GM18520 (cell line): ENCODE results near the gene ASIP.

Source experiments
- ATAC-seq: cut with Tn5 transposase; IDR thresholded peaks from one replicate; pipeline ENCODE4 v1.9.1; 2021; ENCODE audit not compliant: unreplicated experiment

The ASIP gene

GRCh38 chr20:34309691-34310090, 68.5 kb downstream of the ASIP start:
- ATAC-seq = no peak

GRCh38 chr20:34310481-34311117, 69.4 kb downstream of the ASIP start:
- no peak for ATAC-seq

DNA sequence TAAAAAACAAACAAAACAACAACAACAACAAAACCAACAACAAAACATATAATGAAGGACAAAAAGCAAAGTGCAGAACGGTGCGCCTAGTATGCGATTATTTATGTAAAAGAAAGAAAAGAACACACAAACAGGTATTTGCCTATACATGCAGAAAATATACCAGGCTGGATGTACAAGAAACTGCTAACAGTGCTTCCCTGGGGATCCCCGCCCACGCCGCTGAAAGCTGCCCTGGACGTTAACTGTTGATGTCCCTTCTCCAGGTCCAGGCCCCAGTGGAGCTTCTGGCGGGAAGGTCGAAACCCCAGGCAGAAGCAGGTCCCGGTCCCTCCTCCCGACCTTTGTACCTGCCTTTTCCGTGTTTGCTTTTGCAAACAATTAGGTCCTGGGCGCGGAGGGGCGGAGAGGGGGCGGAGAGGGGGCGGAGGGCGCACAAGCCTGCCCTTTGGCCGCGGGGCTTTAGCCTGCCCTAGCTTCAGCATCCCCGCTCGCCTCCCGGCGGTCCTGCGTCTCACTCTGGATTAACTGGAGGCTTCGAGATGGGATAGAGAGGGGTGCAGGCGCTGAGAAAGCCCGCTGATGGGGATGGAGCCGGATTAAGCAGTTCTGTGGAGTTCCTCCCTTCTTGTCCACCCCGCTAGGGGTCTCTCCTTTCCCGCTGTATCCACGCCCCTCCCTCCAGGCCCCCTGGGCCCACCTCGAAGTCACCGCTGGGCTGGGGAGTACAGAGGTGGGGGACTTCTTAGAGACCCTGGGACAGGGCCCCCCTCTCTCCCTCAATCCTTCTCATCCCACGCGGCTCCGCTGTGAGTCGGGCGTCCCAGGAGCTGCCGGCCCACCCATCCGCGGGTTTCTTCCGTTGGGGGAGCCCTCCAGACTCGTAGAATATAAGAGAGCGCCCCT, 70.1 kb downstream of the ASIP start:
- ATAC-seq = no peak

- ATAC-seq = no peak
Measured at GRCh38 chr20:34312024-34312460, 70.8 kb downstream of the ASIP start.

- ATAC-seq = peak; percentile 80
Measured at GRCh38 chr20:34312544-34313217, 71.5 kb downstream of the ASIP start.

DNA sequence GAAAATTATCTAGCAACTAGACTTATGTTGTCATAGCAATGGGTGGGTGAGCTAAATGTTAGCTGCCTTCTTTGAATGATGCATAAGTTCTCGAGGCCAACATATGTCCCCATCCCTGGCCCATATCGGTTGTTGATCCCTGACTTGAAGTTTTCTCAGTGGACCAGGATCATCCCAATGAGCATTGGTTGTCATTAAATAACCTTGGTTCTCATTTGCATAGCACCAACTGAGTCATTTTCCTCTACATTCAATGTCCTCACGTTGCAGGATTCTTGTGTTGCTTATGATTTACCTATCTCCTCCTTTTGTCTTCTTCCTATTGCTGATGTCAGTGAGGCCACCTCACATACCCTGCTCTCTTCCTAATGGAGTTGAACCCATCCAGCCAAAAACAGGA, 74.0 kb downstream of the ASIP start:
- no peak for ATAC-seq

GRCh38 chr20:34316196-34316814, 75.1 kb downstream of the ASIP start:
- no peak for ATAC-seq
